Inferior parietal cortex (tissue), 1 donor: Measurements from ENCODE around the gene MTPN.

Experiments used
- DNase-seq: peaks from one replicate; pipeline ENCODE4 v3.0.0-alpha.2; 2016; ENCODE audit errors: extremely low spot score

Gene MTPN

DNA sequence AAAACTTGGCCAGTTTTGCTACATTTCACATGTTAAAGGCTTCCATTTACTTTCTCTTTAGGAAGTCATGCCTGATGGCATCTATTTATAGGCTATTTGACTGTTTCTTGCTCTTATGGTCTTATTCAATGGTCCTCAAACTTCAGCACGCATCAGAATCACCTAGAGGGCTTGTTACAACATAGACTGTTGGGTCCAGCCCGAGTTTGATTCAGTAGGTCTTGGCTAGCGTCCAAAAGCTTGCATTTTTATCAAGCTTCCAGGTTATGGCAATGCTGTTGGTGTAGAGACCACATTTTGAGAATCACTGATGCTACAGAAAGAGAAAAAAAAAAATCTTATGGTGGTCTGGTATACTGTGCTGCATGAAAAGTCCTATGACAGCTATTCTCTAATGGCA is 51.9 kb downstream of the MTPN start:
- DNase-seq, result no peak

DNA sequence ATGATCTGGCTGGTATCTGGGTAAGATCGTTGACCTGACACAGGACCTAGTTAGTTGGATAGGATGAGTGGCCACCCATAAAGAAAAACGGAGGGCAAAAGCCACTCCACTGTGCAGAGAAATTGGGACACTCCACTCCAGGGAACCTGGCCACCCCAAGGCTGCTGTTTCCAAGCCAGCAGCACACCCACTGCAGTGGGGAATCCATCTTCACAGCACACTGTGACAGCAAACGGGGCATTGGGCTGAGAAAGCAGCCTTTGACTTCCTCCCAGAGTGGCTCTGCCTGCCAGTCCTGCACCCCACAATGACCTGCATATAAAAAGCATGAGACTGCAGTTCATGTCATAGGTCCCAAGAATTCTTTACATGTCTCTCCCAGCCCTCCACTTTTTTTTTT is 52.9 kb downstream of the MTPN start:
- no peak for DNase-seq

DNA sequence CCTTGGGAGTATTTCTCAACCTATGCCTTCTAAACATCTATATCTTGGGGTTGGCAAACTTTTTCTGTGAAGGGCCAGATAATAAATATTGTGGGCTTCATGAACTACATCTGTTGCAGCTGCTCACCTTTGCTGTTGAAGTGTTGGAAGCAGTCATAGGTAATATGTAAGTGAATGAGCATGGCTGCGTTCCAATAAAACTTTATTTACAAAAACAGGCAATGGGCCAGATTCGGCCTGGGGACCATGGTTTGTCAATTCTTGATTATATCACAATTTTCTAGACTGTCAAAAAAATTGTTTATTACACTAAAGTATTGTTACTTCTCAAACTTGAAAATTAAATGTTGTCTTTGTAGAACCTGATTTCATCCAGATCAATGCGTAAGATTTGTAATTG is 54.9 kb downstream of the MTPN start:
- no peak for DNase-seq

DNA sequence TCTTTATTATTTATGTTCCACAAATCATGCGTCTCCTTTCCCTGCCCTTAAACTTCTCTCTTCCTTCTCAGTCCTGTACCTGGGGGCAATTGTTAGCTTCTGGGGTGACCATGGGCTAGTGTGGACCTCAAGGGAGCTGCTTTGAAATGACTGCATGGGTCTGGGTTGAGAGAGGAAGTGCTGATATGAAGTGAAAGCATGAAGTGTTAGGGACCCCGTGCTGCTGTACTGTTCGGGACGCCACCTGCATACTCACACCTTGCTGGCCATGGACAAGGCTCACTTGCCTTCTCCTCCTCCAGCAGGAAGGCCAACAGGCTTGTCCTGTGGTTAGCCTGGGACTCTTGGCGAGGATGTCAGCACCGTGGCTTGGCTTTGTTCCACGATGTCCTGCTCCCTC is 56.7 kb downstream of the MTPN start:
- DNase-seq, result no peak

DNA sequence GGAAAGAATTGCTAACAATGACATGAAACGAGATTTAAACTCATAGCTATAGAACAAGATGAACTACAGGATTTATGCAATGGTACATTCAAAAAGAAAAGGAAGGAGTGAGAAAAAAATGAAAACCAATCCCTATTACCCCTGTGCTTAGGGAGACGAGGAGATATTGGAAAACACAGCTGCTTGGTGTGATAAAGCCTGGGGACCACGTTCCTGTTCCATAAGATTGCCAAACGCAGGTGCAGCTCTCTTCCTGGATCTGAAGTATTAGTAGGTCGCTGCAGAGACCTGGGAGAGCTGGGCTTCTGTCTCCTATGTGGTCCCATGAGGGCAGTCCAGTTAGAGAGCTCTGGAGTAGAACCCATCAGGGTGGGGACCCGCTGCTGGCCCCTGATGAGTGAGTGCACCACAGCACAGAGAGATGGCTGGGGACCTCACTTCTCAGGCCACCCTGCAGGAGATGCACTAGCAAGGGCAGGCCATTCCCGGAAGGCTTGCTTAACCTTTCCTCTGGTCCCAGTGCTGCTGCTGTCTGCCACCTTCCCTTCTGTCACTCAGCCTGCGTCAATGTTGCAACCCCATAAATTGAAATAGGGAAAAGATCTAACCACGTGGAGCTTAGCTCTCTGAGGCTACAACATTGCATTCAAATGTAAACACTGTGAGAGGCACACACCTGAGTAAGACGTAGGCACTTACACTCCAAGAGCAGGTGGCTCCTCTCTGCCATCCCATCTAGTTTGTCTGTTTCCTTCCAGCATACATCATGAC is 57.9 kb downstream of the MTPN start:
- no peak for DNase-seq

DNA sequence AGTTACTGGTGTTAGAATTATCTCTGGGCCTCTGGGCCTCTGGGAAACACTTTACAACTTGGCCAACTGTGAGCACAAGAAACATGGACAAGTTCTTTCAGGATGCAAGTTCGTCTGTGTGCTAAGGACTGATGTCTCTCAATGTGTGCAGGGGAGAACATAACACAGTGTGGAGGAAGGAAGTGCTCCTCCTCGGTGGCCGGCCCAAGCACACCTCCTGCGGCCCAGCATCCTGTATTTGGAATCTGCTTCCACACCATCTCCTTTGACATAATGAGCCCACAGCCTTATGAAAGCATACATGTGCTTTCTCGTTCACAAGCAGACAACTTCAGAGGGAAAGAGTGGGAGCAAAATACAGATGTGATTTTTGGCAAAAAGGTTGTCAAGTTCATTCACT is 59.0 kb downstream of the MTPN start:
- DNase-seq, result no peak

DNA sequence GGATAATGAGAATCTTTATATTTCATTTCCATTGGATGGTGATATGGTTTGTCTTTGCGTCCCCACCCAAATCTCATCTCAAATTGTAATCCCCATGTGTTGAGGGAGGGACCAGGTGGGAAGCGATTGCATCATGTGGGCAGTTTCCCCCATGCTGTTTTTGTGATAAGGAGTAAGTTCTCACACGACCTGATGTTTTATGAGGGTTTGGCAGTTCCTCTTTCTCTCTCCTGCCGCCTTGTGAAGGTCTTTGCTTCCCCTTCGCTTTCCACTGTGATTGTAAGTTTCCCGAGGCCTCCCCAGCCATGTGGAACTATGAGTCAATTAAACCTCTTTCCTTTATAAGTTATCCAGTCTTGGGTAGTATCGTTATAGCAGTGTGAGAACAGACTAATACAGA is 59.4 kb downstream of the MTPN start:
- DNase-seq, result no peak

DNA sequence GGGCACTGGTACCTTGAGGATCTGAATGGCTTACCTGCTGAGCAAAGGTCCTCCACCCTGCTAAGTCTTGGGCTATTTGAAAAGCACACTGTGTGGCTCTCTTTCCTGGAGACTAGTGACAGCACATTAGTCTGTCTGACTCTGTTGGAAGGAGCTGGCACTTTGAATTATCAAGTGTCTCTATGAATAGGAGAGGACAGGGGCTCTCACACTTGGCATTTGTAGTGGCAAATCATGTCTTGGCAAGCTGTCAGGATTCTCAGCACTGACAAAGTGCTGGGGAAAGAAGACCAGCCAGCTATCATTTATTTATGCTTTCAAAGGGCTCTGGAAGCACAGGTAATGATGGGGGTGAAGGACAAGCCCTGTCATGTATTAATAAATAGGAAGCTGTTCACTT is 62.8 kb downstream of the MTPN start:
- no peak for DNase-seq

DNA sequence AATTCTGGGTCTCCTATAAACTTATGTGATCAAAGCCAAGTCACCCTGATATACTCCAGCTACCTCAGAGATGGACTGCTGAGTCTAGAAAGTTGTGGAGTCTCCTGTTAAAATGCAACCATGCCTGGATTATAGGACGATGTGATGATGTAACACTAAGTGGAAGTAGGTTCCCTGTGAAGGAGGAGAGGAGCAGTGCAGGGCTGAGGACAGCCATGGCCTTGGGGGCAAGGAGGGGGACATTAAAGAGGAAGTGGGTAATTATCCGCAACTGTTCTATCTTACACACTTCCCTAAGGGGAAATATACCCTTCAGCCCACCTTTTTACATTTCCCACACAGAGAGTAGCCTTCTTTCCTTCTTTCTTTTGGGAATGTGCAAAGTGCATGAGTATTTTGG is 63.8 kb downstream of the MTPN start:
- no peak for DNase-seq

DNA sequence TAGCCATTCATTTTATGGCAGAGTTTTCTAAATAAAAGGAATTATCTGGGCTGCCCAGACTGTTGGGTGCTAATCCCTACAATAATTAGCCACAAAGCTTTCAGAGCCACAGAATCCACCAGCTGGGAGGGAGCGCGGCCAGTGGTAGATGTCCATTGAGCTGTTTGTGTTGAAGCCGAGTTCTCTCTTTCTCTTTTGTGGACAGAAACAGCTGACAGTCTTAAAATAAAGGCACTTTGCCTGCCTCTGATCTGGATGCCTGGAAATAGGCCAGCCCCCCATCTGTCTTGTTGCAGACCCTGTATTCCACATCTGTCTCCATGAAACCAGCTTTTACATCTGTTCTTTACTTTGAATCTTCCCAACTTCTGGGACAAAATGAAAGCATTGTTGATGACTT is 66.1 kb downstream of the MTPN start:
- no peak for DNase-seq

DNA sequence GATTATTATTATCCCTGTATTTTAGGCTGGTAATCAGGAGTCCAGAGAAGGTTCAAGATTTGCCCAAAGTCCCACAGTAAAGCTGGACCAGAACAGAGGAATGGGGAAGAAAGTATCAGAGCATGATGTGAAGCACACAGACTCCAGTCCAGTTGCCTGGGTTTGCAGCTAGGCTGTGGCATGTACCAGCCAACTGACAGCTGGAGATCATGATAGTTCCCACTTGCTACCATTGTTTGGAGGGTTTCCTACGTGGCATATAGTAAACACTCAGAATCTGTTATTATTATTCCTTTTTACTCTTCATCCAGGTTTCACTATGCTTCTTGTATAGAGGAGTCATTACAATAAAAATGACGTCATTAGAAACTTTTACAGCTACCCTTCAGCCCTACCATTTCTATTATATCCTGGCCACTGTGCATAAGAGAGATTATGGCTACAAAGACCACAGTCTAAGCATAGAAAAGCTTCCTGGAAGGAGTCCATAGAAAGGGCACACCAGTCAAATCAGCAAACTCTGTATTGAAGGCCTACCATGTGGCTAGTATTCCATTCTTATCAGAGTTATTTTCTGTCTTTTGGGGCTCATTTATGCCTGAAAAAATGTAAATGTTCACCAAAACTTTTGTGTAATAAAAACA is 66.6 kb downstream of the MTPN start:
- no peak for DNase-seq

DNA sequence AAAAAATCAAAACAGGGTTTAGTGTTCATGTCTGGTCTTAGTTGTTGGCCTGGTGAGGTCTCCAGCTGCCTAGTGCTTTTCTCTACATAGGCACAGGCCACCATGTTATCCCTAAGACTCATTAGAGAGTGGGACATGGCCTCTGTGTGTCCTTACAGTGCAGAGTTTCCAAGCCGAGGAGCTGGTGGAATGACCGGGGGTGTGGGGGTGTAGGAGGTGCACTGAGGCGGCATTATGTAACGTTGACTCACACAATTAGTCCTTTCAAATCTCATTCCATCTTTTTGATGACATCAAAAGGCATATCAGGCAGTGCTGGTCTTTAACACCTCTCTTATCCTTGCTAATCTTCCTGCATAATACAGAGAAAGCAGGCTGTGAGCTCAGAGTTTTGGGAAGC is 71.3 kb downstream of the MTPN start:
- DNase-seq, result no peak

DNA sequence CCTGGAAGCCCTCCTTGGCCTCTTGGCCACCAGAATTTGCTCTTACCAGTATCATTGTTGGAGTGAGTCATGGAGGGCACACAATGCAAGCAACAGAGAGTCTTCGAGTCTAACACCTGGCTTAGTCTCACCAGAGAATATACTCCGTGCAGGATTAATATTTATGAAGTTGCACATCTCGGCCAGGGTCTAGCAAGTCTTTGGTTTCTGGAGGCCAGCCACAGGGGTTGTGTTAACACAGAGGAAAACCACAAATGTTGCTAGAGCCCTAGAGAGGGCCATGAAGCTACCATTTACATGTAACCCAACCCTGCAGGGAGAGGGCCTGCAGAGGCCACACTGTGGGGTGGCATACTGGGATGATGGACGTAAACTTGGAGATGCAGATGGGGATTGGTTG is 71.8 kb downstream of the MTPN start:
- DNase-seq, result no peak

DNA sequence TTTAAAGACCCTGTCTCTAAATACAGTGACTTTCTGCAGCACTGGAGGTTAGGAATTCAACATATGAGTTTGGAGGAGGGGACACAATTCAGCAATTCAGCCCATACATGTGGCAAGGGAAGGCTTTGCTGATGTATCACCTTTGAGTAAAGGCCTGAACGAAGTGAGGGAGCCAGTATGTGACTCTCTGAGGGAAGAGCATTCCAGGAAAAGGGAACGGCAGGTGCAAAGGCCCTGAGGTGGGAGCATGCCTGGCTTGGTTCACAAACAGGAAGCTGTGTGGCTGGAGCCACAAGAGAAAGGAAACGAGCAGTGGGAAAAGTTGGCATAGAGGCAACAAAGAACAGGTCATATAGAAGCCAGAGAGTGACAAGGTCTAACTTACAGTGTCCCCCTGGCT is 72.9 kb downstream of the MTPN start:
- no peak for DNase-seq

DNA sequence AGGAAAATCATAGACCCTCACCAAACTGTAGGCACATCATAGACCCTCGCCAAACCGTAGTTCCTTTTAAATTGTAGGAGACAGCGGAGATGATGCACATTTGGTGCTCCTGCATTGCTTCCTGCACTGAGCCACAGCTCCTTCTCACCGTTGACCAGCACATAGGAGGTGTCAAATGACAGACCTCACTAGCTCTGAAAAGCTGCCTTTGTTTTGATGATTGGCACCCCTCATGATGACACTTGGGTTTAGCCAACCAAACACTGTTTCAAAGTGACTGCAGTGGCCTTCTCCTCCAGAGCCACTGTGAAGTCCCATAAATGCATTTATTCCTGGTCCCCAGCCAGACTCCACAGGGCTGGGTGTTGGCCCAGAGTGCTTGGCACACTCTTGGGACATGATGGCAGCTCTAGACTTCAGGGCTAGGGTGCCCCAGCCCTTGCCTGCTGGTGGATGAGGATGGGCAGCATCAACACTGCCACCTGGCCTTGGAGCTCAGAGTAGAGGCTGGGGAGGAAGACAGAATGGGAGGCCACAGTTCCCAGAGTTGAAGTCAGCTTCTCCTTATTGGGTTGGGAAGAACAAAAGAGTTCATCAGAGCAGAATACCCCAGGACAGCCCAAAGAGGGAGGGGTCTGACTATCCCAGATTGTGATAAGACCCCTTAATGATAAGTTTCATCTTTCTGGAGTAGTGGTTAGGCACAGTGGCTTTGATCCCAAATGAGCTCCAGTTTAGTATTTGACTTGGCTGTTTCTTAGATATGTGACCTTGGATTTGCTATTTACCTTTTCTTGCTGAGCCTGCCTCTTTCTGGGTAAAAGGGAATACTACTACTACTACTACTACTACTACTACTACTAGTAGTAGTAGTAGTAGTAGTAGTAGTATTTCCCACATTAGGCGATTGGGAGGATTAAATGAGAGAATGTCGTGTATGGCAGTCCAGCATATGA is 75.3 kb downstream of the MTPN start:
- DNase-seq, result no peak

DNA sequence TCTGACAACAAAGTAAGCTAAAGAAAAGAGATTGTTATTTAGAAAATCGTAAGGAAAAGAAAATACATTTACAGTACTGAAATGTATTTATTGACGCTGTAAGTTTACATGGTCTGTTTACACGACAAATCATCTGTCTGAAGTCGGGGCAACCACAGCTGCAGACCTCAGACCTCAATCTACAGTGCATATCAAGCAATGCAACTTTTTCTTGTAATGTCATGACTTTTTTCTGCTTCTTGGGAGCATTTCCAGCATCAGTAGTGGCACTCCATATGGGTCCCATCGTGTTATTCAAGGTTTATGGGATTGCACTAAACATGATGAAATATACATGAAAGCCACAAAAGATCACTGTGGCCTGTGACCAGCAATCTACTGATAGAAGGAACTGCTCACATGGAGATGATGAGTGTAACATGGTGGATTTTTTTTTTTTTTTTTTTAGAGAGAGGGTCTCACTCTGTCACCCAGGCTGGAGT is 77.1 kb downstream of the MTPN start:
- no peak for DNase-seq

DNA sequence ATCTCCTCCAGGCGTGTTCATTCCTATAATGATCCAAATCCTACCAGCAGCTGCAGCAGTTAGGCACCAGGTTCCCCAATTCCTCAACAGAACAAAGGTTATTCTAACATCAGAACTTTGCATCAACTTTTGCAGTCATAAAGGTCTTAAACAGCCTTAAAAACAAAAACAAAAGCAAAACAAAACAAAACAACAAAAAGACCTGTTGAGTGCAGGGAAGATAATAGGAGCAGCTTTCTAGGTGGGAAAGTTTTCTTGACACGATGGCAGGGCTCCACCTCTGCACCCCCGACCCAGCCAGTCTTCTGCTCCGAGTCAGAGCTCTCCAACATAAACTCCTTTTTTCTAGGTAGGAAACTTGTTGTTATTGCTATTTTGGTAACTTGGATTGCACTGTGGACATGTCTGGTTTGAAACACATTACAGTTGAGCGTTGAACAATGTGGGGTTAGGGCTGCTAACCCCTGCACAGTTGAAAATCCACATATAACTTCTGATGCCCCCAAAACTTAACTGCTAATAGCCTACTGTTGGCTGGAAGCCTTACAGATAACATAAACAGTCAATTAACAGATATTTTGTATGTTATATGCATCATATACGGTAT is 77.6 kb downstream of the MTPN start:
- no peak for DNase-seq

DNA sequence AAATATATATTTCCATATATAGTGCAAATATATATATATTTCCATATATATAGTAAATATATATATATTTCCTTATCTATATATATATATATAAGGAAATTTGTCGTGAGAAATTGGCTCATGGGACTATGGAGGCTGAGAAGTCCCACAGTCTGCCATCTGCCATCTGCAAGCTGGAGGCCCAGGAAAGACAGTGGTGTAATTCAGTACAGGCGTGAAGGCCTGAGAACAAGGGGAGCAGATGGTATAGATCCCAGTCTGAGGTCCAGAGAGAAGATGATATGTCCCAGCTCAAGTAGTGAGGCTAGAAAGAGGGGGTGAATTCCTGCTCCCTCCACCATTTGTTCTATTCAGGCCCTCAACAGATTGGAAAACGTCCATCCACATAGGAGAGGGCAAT is 78.9 kb downstream of the MTPN start:
- DNase-seq, result no peak

DNA sequence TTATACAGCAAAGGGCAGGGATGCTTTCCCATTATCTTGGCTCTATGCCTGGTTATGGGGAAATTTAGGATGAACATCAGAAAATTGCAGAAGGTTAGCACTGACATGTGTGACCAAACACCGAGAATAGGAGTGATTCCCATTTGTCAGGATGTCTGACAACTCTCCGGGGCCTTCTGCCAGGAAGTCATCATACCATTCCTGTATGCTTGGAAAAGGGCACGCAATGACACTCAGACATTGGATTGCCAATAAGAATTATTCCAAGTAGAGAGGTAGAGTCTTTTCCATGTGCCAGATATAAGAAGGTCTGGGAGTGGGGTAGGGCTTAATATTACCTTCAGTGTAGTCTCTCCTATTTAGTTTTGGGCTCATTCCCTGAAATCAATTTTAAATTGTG is 82.3 kb downstream of the MTPN start:
- DNase-seq, result no peak

DNA sequence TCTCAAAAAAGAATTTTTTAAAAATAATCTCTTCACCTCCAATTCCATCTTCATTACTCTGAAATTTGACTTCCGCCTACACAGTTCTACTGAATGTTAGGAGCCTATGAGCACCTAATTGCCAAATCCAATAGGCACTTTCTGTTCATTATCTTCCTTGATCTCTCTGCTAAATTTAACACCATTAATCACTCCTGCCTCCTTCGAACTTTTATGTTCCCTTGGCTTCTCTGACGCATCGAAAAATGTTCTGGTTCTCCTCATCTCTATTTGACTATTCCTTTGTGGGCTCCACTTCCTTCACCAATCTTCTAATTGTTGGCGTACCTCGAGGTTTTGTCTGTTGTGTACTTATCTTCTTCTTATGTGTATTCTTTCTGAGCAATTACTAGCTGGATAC is 87.3 kb downstream of the MTPN start:
- DNase-seq, result no peak

DNA sequence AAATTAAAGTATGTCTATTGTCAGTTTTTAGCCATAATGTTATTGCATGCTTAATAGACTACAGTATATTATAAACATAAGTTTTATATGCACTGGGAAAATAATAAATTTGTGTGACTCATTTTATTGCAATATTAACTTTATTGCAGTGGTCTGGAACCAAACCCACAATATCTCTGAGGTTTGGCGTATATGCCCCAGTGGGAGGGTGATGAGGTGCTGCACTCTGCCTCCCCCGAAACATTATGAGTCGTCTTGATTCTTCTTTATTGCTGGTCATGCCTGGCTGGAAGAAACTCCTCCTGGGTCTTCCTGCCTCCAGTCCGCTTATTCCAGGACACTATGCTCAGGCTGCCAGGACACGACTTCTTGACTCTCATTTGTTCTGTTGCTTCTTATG is 88.4 kb downstream of the MTPN start:
- no peak for DNase-seq
